GM18867 (cell line): ENCODE measurements around the gene TBP.
"Not testable (repeated sequence)": the region's sequence is repeated elsewhere in the genome, so short reads cannot be mapped to it uniquely, and the experiment has no call there.

Source experiments
- ATAC-seq: cut with Tn5 transposase; IDR thresholded peaks from one replicate; pipeline ENCODE4 v1.9.1; 2021; ENCODE audit warnings: mild to moderate bottlenecking, moderate library complexity; ENCODE audit not compliant: unreplicated experiment

The TBP gene

GRCh38 chr6:170597278-170597677 is 43.1 kb downstream of the TBP start:
- no peak for ATAC-seq

GRCh38 chr6:170605574-170606259 is 51.5 kb downstream of the TBP start:
- no peak for ATAC-seq

GRCh38 chr6:170609225-170609624 is 55.1 kb downstream of the TBP start:
- ATAC-seq: not testable (repeated sequence)

GRCh38 chr6:170612256-170612804 is 58.2 kb downstream of the TBP start:
- ATAC-seq: peak; percentile 89

GRCh38 chr6:170616020-170616554 is 61.9 kb downstream of the TBP start:
- ATAC-seq: not testable (repeated sequence)
